HepG2 (cell line): ENCODE data around the gene SP9. TPM values are rescaled to one million over a fixed set of nuclear protein-coding genes. Genes with fewer than 3 reads are reported as not detected.

Source experiments
- ARID3A ChIP-seq: IDR thresholded peaks from 2 replicates; pipeline ENCODE4 v1.6.1; 2012; ENCODE audit warnings: low read depth, low read length, improper control_type of control experiment
- BRCA1 ChIP-seq: sonication (generic); formaldehyde crosslinking; IDR thresholded peaks from 2 replicates; pipeline ENCODE4 v1.4.0; 2020; ENCODE audit warnings: missing genetic modification reagents
- FOSL1 ChIP-seq: sonication (generic); formaldehyde crosslinking; IDR thresholded peaks from 2 replicates; pipeline ENCODE4 v1.9.0; 2021; ENCODE audit warnings: missing genetic modification reagents, borderline replicate concordance
- FOXO4 ChIP-seq: sonication (generic); formaldehyde crosslinking; conservative IDR thresholded peaks from 2 replicates; pipeline ENCODE4 v1.8.1; 2023; ENCODE audit warnings: missing genetic modification reagents
- ISX ChIP-seq: sonication (generic); formaldehyde crosslinking; conservative IDR thresholded peaks from 2 replicates; pipeline ENCODE4 v1.5.0; 2020; ENCODE audit warnings: missing genetic modification reagents
- MAZ ChIP-seq, 2 experiments: sonication (generic) in 1 of 2; formaldehyde crosslinking in 1 of 2; IDR thresholded peaks; 2 replicates each; pipeline versions ENCODE4 v1.5.0 to v1.6.1; 2012 to 2020; ENCODE audit warnings: low read depth in 2 of 2, mild to moderate bottlenecking in 2 of 2, borderline replicate concordance in 1 of 2, improper control_type of control experiment in 1 of 2, low read length in 1 of 2, missing genetic modification reagents in 1 of 2, moderate library complexity in 1 of 2
- NR3C1 ChIP-seq: sonication (generic); formaldehyde crosslinking; IDR thresholded peaks from 2 replicates; pipeline ENCODE4 v1.4.0; 2020; ENCODE audit warnings: missing genetic modification reagents
- PITX1 ChIP-seq: sonication (generic); formaldehyde crosslinking; IDR thresholded peaks from 2 replicates; pipeline ENCODE4 v1.5.1; 2020; ENCODE audit warnings: mild to moderate bottlenecking, missing genetic modification reagents
- SMAD1 ChIP-seq: sonication (generic); formaldehyde crosslinking; IDR thresholded peaks from 2 replicates; pipeline ENCODE4 v1.4.0; 2020; ENCODE audit warnings: missing genetic modification reagents, low read depth, mild to moderate bottlenecking, borderline replicate concordance
- SP4 ChIP-seq: sonication (generic); formaldehyde crosslinking; IDR thresholded peaks from 2 replicates; pipeline ENCODE4 v1.8.1; 2023; ENCODE audit warnings: mild to moderate bottlenecking, missing genetic modification reagents
- TBL1XR1 ChIP-seq: fragments of 150-350 bp; IDR thresholded peaks from 2 replicates; pipeline ENCODE4 v1.6.1; 2014; ENCODE audit warnings: borderline replicate concordance, low read length; ENCODE audit not compliant: partially characterized antibody
- TRIM24 ChIP-seq: sonication (generic); formaldehyde crosslinking; IDR thresholded peaks from 2 replicates; pipeline ENCODE4 v1.8.0; 2022; ENCODE audit warnings: mild to moderate bottlenecking, missing genetic modification reagents
- YY1 ChIP-seq: IDR thresholded peaks from 2 replicates; pipeline ENCODE4 v1.6.1; 2011; ENCODE audit warnings: low read length, low read depth, moderate library complexity, mild to moderate bottlenecking; ENCODE audit not compliant: insufficient read depth, insufficient replicate concordance
- ZNF124 ChIP-seq: sonication (generic); formaldehyde crosslinking; IDR thresholded peaks from 2 replicates; pipeline ENCODE4 v1.4.0; 2020; ENCODE audit warnings: missing genetic modification reagents
- ZNF431 ChIP-seq: sonication (generic); formaldehyde crosslinking; IDR thresholded peaks from 2 replicates; pipeline ENCODE4 v1.9.0; 2022; ENCODE audit warnings: missing genetic modification reagents, low read depth, mild to moderate bottlenecking, borderline replicate concordance
- ZZZ3 ChIP-seq: sonication (generic); formaldehyde crosslinking; IDR thresholded peaks from 2 replicates; pipeline ENCODE4 v1.4.0; 2020; ENCODE audit warnings: missing genetic modification reagents, mild to moderate bottlenecking, borderline replicate concordance
- polyA plus RNA-seq, 8 experiments: library from polyadenylated mRNA; depleted of rRNA in 3 of 8; stranded (reverse) in 7 of 8; unstranded in 1 of 8; fragments of >200 nt; fragmentation: Illumina TruSeq in 4 of 8; extraction: Trizol in 4 of 8; gene quantifications; 2 replicates each; pipeline versions ENCODE4 v1.2.1 to v1.2.3, GENCODE V29; 2011 to 2016; ENCODE audit warnings: low read depth in 4 of 8, missing spikeins in 1 of 8, mixed read lengths in 1 of 8; ENCODE audit not compliant: insufficient read depth in 1 of 8
- total RNA-seq, 5 experiments: library from RNA; depleted of rRNA; stranded (reverse); fragments of >200 nt; fragmentation: Illumina TruSeq; extraction: Trizol; gene quantifications; 2 replicates each; pipeline ENCODE4 v1.2.3, GENCODE V29; 2016; ENCODE audit warnings: low read depth in 1 of 5
- TF ChIP-seq, protein P1 (sequence below): sonication (generic); formaldehyde crosslinking; IDR thresholded peaks from 2 replicates; pipeline ENCODE4 v1.4.0; 2020; ENCODE audit warnings: missing genetic modification reagents, borderline replicate concordance
- TF ChIP-seq, protein P2 (sequence below): sonication (generic); formaldehyde crosslinking; IDR thresholded peaks from 2 replicates; pipeline ENCODE4 v1.4.0; 2020; ENCODE audit warnings: missing genetic modification reagents

The SP9 gene
- total and polyA plus RNA-seq, 2 of the 13 experiments (the other 11 are each of a cell fraction or from before 2014, with no cell fraction given): not detected

- TF ChIP-seq YY1 (peak; percentile 78), TRIM24 (no peak), BRCA1 (CRISPR knock-in tag) (no peak), ZNF124 (no peak), MAZ (IDR thresholded peaks at IDR 0.05; ENCODE audit: borderline replicate concordance, low read depth, low read length) (no peak), MAZ (CRISPR knock-in tag; IDR thresholded peaks at IDR 0.05; ENCODE audit: low read depth) (peak; percentile 89), TBL1XR1 (no peak), ISX (CRISPR knock-in tag) (no peak), ARID3A (no peak), SP4 (no peak), FOSL1 (CRISPR knock-in tag) (no peak), SMAD1 (CRISPR knock-in tag) (peak; percentile 94; the same call in 1 of the 2 replicates), ZZZ3 (0 out of 2 replicates have a peak, but pooled peaks have one; percentile 24), NR3C1 (CRISPR knock-in tag) (no peak), ZNF431 (CRISPR knock-in tag) (0 out of 2 replicates have a peak, but pooled peaks have one; percentile 27), PITX1 (no peak), FOXO4 (peak; percentile 89; the same call in 1 of the 2 replicates)
- TF ChIP-seq, protein P1, sequence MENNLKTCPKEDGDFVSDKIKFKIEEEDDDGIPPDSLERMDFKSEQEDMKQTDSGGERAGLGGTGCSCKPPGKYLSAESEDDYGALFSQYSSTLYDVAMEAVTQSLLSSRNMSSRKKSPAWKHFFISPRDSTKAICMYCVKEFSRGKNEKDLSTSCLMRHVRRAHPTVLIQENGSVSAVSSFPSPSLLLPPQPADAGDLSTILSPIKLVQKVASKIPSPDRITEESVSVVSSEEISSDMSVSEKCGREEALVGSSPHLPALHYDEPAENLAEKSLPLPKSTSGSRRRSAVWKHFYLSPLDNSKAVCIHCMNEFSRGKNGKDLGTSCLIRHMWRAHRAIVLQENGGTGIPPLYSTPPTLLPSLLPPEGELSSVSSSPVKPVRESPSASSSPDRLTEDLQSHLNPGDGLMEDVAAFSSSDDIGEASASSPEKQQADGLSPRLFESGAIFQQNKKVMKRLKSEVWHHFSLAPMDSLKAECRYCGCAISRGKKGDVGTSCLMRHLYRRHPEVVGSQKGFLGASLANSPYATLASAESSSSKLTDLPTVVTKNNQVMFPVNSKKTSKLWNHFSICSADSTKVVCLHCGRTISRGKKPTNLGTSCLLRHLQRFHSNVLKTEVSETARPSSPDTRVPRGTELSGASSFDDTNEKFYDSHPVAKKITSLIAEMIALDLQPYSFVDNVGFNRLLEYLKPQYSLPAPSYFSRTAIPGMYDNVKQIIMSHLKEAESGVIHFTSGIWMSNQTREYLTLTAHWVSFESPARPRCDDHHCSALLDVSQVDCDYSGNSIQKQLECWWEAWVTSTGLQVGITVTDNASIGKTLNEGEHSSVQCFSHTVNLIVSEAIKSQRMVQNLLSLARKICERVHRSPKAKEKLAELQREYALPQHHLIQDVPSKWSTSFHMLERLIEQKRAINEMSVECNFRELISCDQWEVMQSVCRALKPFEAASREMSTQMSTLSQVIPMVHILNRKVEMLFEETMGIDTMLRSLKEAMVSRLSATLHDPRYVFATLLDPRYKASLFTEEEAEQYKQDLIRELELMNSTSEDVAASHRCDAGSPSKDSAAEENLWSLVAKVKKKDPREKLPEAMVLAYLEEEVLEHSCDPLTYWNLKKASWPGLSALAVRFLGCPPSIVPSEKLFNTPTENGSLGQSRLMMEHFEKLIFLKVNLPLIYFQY: no peak
- TF ChIP-seq, protein P2, sequence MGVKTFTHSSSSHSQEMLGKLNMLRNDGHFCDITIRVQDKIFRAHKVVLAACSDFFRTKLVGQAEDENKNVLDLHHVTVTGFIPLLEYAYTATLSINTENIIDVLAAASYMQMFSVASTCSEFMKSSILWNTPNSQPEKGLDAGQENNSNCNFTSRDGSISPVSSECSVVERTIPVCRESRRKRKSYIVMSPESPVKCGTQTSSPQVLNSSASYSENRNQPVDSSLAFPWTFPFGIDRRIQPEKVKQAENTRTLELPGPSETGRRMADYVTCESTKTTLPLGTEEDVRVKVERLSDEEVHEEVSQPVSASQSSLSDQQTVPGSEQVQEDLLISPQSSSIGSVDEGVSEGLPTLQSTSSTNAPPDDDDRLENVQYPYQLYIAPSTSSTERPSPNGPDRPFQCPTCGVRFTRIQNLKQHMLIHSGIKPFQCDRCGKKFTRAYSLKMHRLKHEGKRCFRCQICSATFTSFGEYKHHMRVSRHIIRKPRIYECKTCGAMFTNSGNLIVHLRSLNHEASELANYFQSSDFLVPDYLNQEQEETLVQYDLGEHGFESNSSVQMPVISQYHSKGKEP (CRISPR knock-in tag): no peak
Observed at GRCh38 chr2:174336501-174337336, 2.0 kb downstream of the SP9 start (continued).
